ENCODE measurements around the gene NLE1.
"Not testable (repeated sequence)": the region's sequence is repeated elsewhere in the genome, so short reads cannot be mapped to it uniquely, and the experiment has no call there.

DNA sequence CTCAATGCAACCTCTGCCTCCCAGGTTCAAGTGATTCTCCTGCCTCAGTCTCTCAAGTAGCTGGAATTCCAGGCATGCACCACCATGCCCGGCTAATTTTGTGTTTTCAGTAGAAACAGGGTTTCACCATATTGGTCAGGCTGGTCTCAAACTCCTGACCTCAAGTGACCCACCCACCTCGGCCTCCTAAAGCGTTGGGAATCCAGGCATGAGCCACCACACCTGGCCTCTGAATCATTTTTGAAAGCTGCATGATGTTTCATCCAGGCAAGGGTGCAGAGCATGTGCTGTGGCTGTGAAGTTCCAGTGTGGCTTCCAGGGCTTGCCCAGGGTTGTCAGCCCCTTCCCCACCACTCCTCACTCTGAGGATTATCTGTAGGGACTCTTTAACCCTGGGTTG is 30.2 kb upstream of the NLE1 start:
- TF ChIP-seq, protein P1, sequence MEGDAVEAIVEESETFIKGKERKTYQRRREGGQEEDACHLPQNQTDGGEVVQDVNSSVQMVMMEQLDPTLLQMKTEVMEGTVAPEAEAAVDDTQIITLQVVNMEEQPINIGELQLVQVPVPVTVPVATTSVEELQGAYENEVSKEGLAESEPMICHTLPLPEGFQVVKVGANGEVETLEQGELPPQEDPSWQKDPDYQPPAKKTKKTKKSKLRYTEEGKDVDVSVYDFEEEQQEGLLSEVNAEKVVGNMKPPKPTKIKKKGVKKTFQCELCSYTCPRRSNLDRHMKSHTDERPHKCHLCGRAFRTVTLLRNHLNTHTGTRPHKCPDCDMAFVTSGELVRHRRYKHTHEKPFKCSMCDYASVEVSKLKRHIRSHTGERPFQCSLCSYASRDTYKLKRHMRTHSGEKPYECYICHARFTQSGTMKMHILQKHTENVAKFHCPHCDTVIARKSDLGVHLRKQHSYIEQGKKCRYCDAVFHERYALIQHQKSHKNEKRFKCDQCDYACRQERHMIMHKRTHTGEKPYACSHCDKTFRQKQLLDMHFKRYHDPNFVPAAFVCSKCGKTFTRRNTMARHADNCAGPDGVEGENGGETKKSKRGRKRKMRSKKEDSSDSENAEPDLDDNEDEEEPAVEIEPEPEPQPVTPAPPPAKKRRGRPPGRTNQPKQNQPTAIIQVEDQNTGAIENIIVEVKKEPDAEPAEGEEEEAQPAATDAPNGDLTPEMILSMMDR (conservative IDR thresholded peaks at IDR 0.05 in 1 of 2, IDR thresholded peaks at IDR 0.05 in 1 of 2; ENCODE audit: extremely low read depth in 1 of 2, insufficient read depth in 1 of 2, low read depth in 1 of 2, low read length in 2 of 2): not testable (repeated sequence)
- TF ChIP-seq EZH2 (IDR thresholded peaks at IDR 0.05; ENCODE audit: borderline replicate concordance, low read length): not testable (repeated sequence)

All from mammary epithelial cell (primary cell).